HK-2 (cell line): ENCODE data around the gene PAK4.

Source experiments
- DNase-seq: peaks from one replicate; pipeline ENCODE4 v3.0.0-alpha.2; 2018; ENCODE audit not compliant: unreplicated experiment

The PAK4 gene

DNA sequence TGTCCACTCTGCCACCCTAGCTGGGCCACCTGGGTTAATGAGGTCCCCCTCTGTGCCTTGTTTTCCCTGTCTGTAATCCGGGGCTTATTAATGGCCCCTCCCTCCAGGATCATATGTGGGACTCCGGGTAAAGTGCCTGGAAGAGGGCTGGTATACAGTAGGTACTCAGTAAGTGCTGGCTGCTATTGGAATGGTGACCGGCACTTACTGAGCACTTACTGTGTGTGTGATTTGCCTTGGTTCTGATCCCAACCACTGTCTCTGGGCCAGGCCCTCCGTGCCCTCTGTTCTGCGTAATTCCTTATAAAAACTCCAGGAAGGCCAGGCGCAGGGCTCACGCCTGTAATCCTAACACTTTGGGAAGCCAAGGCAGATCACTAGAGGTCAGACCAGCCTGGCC is 40.3 kb downstream of the PAK4 start:
- DNase-seq, result no peak

DNA sequence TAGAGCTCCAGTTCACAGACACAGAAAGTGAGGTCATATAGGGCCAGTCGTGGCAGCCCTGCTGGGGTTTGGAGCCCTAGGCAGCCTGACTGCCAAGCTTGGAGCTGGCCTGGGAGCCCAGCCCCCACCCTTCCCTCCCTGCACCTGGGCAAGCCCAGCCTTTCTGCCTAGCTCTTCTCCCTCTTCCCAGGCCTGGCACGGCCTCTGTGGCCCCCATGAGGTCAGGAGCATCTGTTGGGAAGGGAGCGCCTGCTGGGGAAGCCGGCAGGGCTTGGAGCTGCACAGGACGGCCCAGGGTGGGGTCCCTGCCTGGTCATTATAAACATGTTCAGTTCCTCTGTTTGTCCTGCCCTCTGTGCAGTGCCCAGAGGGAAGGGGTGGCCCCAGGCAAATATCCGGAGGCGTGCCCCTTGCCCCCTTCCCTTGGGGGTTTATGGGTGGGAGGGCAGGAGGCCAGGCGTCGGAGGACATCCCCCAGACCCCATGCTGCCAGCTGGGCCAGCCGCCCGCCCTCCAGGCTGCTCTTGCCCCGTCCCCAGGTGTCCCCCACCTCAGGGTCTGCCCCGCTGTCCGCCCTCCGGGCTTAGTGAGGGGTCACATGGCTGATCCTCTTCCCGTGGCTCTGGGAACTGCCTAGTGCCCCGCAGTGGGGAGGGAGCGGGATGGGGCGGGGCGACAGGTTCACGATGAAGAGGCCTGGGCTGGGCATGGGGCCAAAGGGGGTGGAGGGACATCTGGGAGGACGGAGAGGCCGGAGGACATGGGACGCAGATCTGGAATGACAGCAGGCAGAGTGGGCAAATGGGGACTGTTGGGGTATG is 41.2 kb downstream of the PAK4 start:
- no peak for DNase-seq

DNA sequence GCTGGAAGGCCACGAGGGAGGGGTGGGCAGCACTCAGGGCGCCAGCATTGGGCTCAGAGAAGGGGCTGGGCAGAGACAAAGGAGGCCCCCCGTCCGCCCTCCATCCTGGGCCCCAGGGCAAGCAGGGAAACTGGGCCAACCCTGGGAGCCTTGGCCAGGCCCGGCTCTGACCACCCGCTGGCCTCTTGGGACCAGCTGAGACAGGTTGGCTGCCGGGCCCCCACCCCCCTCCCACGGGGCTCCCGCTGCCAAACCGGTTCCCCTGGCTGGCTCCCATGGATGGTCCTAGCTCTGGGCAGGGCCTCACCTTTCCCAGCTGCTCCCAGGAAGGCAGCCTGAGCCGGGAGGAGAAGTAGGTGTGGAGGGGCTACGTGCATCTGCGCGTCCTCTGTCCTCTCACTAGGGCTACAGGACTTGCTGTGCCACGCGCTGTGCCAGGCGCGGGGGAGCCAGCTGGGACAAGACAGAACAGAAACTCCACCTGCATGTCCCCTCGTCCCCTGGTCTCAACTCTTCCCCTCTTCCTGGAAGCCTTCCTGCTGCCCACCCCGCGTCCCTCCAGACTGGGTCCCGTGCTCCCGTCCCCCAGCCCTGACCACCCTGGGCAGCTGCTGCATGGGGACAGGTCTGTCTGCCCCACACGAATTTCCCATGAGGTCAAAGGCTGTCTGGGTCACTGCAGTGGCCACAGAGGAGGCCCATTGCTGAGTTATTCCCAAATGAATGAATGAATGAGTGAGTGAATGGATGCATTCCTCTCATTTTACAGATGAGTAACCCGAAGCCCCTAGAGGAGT is 42.1 kb downstream of the PAK4 start:
- no peak for DNase-seq

DNA sequence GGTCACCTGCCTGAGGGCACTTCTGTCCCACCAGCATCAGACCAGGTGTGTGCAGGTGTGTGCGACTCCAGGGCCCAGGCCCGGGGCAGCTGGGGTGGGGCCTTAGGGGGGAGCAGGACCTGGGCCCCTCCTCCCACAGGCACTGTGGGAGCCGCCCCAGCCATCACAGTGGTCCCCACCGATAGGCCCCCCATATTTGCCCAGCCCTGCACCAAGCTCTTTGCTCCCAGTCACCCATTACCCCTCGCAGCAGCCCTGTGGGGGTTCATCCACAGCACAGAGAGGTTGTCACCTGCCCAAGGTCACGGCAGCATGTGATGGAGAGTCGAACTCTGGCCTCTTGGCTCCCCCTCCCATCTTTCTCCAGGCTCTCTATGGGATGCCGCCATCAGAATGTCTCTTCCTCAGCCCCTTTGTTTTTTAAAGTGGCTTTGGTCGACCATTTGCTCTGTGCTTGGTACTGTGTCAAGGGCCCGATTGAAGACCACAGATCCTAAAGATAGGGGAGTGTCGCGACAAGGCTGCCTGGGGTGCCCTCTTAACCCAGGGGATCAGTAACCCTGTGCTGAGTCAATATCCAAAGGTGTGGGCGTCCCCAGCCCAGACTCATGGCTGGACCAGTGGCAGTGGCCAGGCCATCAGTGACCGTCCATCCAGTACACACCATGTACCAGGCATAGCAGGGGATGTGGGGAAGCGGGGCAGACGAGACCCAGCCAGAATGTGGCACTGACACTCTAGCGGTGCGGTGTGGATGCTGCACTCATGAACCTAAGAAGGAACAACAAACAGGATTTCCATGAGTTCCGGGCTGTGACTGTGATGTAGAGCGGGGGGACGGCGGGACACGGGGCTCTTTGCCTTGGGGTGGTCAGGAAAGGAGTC is 42.9 kb downstream of the PAK4 start:
- DNase-seq, result no peak

DNA sequence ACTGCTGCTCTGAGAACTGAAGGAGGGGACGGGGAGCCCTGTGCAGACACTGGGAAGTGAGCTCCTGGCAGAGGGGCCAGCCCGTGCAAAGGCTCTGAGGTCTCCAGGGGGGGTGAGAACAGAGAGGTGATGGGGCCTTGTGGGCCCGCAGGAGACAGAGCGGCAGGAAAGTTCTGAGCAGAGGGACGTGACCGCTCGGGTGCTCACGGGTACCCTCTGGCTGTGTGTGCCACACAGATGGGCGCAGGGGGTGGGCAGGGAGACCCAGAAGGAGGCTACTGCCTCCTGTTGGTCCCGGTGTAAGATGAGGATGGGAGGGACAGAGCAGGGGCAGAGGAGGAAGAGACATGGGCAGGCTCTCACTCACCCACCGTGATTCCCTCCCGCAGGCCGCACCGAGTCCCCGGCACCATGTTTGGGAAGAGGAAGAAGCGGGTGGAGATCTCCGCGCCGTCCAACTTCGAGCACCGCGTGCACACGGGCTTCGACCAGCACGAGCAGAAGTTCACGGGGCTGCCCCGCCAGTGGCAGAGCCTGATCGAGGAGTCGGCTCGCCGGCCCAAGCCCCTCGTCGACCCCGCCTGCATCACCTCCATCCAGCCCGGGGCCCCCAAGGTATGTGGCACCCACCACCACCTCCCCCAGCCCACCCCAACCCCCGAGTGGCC is 43.7 kb downstream of the PAK4 start:
- no peak for DNase-seq

DNA sequence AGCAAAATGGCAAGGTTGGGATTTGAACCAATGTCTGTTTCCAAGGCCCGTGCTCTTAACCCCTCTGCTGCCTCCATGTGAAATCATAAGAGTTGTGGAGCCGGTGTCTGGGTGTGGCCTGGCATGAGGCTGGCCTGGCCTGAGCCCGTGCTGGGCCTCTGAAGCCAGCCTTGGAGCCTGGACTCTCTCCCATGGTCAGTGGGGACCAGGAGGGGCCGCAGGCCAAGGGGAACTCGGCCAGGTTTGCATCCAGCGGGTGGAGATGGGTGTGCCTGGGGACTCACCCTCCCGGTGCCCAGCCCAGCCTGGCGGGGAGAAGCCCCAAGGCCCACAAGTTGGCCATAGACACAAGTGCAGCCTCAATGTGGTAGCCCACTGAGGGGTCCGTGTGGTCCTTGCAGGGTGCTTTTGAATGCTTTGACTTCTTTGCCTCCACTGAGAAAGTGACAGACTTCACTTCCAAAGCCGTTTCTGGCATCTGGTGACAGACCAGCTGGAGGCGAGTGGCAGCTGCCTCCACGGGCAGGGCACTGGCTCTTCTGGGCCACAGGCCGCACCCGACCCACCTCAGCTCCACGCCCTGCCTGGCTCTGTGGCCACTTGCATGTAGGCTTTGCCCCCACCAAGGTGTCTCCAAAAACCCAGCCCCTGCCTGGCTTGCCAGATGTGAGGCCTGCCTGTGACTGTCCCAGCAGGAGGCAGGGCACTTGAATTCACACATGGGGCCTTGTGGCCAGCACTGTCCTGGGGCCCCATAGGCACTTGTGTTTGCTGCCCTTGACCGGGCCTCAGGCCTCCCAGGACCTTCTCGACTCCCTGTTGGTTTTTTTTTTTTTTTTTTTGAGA is 45.0 kb downstream of the PAK4 start:
- DNase-seq, result no peak

DNA sequence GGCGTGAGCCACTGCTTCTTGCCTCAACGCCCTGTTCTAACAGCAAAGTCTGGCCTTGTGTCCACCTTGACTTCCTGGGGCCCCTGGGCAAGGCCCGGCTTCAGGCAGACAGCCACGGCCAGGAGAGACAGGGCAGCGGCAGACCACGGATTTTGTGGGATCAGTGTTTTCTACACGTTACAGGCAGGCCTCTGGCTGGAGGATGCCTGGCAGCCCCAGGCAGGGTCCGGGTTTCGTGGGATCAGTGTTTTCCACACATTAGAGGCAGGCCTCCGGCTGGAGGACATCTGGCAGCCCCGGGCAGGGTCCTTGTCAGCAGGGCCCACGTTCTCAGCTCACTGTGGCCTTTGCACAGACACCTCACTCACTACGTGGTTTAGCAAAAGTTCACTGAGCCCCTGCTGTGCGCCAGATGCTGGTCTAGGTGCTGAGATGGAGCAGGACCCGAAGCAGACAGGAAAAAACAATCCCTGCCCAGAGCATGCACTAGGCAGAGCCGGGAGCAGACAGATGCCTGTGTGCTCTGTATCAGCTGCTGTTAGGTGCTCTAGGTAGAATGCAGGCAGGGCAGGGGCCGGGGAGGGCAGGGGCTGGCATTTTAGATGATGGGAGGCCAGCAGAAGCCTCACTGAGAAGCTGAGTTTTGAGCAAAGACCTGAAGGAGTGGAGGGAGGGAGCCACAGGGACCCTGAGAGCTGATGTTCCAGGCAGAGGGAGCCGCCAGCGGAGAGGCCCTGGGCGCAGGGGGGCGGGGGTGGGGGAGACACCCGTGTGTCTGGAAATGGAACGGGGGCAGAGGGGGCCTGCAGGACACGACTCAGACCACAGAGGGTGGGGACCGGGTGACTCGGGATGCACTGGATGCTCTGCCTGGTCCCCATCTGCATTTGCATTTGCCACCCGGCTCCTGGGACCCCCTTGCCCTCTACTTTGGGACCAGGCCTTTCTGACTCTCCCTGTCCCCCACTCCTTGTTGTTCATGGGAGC is 46.2 kb downstream of the PAK4 start:
- DNase-seq, result no peak

DNA sequence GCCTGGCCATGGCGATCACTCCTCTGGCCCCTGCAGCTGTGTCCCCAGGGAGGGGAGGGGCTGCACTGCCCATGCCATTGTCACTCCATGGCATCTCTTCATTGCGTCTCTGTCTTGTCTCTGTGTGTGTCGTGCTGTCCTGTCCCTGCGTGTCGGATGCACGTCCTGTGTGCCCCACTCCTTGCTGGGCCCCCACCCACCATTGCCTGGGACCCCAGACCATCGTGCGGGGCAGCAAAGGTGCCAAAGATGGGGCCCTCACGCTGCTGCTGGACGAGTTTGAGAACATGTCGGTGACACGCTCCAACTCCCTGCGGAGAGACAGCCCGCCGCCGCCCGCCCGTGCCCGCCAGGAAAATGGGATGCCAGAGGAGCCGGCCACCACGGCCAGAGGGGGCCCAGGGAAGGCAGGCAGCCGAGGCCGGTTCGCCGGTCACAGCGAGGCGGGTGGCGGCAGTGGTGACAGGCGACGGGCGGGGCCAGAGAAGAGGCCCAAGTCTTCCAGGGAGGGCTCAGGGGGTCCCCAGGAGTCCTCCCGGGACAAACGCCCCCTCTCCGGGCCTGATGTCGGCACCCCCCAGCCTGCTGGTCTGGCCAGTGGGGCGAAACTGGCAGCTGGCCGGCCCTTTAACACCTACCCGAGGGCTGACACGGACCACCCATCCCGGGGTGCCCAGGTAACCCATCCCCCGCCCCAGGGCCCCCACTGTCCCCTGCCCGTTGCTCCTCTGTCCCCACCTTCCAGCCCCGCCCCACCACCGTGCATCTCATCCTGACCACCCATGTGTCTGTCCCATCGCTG is 47.3 kb downstream of the PAK4 start:
- DNase-seq, result no peak

DNA sequence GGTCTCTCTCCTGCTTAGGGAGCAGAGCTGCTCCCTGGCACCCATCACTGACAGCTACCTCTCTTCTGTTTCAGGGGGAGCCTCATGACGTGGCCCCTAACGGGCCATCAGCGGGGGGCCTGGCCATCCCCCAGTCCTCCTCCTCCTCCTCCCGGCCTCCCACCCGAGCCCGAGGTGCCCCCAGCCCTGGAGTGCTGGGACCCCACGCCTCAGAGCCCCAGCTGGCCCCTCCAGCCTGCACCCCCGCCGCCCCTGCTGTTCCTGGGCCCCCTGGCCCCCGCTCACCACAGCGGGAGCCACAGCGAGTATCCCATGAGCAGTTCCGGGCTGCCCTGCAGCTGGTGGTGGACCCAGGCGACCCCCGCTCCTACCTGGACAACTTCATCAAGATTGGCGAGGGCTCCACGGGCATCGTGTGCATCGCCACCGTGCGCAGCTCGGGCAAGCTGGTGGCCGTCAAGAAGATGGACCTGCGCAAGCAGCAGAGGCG is 48.0 kb downstream of the PAK4 start:
- no peak for DNase-seq

DNA sequence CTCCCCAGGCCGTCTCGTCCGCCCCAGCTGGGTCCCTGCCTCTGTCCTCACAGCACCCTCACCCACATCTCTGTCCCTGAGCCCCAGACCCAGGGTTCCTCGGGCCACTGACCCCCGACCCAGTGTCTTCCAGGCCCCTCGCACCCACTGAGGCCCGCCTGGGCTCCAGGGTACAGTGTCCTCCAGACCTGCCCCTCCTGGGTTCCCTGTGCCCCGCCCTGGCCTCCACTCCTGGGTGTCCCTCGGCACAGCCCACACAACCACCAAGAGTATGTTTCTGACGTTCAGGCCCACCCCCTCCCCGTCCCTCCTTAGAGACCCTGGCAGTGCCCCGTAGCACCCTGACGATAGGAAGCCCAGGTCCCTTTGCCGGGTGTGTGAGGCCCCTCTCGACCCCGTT is 48.6 kb downstream of the PAK4 start:
- DNase-seq, result no peak

DNA sequence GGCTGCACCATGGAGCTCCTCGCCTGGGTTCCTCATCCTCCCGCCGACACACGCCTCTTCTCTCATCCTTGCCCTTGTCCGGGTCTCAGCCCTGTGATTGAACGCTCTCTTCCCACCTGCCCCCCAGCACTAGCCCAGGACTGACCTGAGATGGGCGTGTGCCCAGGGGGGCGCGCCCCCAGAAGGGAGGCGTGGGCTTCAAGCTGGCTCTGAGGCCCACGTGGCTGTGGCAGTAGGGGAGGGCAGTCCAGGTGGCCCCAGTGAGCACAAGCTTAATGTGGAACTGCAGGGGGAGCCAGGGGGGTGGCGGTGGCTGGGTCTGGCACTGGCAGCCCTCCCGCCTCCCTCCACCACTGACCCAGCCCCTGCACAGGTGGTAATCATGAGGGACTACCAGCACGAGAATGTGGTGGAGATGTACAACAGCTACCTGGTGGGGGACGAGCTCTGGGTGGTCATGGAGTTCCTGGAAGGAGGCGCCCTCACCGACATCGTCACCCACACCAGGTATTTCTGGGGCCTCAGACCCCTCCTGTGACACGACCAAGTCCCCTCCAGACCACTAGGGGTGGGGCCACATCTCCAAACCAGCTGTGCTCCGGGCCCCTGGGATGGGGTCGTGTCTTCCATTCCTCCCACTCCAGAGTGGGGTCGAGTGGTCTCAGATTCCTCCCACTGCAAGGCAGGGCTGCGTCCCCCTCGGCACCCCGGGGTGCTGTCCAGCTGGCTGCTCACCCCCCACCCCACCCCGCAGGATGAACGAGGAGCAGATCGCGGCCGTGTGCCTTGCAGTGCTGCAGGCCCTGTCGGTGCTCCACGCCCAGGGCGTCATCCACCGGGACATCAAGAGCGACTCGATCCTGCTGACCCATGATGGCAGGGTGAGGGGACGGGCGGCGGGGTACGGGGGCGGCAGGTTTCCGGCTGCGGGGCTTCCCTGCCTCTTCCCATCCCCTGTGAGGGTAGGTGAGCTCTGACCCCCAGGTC is 49.3 kb downstream of the PAK4 start:
- no peak for DNase-seq

DNA sequence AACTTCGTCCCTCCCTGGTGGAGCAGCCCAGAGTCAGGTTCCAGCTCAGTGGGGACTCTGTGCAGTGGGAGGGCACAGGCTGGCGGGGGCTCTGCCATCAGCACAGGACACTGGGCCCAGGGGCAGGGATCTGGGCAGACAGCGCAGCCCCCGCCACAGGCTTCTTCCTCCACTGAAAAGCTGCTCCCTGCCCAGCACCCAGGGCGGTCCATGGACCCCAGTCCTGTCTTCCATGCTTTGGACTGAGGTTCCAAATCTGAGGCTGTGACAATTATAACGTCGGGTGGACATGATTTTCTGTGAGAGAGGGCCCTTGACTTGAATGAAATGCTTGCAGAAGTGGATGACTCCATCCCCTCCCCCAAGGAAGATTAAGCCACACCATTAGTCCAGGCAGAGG is 50.0 kb downstream of the PAK4 start:
- DNase-seq, result no peak

DNA sequence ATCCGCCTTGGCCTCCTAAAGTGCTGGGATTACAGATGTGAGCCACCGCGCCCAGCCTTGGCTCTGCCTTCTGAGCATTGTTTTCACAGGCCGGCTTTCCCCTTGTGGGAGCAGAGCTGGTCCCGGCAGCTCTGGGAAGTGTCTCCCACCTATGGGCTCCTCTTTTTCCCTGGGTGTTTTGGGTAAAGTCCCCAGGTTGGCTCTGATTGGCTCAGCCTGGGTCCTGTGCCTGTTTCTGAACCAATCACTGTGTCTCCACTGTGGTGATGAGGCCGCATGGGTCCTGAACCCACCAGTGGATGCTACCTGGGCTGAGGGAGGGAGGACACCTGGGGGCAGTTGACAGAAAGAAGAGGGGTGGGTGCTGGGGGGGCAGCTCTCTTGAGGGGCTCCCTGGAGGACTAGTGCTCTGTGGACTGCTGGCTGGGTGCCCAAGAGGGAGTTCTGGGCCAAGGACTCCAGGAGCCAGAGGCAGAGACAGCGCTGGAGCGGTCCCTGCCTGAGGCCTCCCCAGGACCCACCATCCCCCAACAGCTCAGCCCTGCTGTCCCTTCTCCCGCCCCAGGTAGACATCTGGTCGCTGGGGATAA is 51.6 kb downstream of the PAK4 start:
- DNase-seq, result no peak

DNA sequence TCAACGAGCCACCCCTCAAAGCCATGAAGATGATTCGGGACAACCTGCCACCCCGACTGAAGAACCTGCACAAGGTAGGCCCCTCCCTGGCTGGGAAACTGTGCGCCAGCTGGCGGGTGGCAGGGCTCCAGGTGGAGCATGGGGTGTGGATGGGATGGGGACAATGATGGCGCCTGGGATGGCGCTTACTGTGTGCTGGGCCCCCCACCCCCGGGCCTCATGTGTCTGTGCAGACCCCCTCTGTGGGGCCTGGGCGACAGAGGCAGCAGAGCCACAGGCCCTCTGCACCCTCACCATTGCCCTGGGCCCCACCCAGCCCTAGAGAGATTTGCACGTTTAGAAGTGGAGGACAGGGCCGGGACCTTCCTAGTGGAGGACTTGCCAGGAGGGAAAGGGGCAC is 52.1 kb downstream of the PAK4 start:
- no peak for DNase-seq

DNA sequence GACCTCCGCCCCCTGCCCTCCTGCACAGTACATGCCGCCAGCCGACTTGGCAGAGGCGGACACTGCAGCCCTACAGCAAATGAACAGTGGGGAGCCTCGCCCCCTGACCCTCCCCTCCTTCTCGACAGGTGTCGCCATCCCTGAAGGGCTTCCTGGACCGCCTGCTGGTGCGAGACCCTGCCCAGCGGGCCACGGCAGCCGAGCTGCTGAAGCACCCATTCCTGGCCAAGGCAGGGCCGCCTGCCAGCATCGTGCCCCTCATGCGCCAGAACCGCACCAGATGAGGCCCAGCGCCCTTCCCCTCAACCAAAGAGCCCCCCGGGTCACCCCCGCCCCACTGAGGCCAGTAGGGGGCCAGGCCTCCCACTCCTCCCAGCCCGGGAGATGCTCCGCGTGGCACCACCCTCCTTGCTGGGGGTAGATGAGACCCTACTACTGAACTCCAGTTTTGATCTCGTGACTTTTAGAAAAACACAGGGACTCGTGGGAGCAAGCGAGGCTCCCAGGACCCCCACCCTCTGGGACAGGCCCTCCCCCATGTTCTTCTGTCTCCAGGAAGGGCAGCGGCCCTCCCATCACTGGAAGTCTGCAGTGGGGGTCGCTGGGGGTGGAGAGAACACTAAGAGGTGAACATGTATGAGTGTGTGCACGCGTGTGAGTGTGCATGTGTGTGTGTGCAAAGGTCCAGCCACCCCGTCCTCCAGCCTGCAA is 52.9 kb downstream of the PAK4 start:
- DNase-seq, result no peak

DNA sequence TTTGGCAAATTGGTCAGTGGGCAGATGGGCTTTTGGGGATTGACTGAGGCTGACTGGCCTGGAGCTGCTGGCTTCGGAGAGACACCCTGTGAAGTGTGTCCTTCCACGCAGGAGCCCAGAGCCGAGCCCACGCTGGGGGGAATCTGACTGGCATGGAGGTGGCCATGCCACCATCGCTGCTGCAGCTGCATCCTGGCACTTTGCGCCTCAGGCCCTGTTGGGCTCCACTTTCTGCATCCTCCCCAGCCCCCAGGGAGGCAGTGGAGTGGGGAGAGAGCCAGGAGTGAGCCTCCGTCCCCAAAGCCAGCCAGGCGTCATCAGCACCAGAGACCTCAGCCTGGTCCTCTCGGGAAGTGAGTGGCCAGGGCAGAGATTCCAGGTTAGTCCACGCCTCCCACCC is 54.2 kb downstream of the PAK4 start:
- DNase-seq, result no peak
